ENCODE results near the gene NPTX1. TPM values are rescaled to one million over a fixed set of nuclear protein-coding genes. Genes with fewer than 3 reads are reported as not detected.
A peak's percentile ranks its signal among the peaks of the same experiment; 100 is the strongest.

The NPTX1 gene
- total and polyA plus RNA-seq, 9 donors: 0.02 to 19.8 (median 0.33) TPM; not detected in 1

GRCh38 chr17:80457236-80457856 lies 19.1 kb downstream of the NPTX1 start:
- H3K9me3 ChIP-seq: no peaks in the 10 kb centered on the region
- 51 to 59% (median 55%) methylated on average over 15 of the region's 15 CpGs for WGBS, 3 donors
- no peak for DNase-seq
- no peaks in the 10 kb centered on the region for H3K27me3 ChIP-seq
- TF ChIP-seq EP300 (IDR thresholded peaks at IDR 0.05) (no peak), CTCF (IDR thresholded peaks at IDR 0.05) (no peak)
- H3K4me1 ChIP-seq (ENCODE audit: insufficient read depth): peaks cover 18% of the 10 kb centered on the region
- peak overlapping the region; percentile 0 to 1 for H3K27ac ChIP-seq
- intact Hi-C loops (cut with DNase I): no loop called here
- H3K36me3 ChIP-seq: no peaks in the 10 kb centered on the region
- H3K4me3 ChIP-seq: no peak overlapping the region

- H3K4me3 ChIP-seq: no peak overlapping the region
- H3K27me3 ChIP-seq: no peaks in the 10 kb centered on the region
- WGBS, 3 donors: 6 to 16% (median 12%) methylated on average over 20 to 21 of the region's 21 CpGs
- intact Hi-C loops (cut with DNase I): no loop called here
- peak overlapping the region; percentile 1 to 98 for H3K27ac ChIP-seq
- TF ChIP-seq CTCF (IDR thresholded peaks at IDR 0.05) (no peak), EP300 (IDR thresholded peaks at IDR 0.05) (no peak), POLR2A (IDR thresholded peaks at IDR 0.05) (no peak)
- H3K9me3 ChIP-seq: no peaks in the 10 kb centered on the region
- DNase-seq: peak; percentile 61 to 81 (median 67)
- H3K36me3 ChIP-seq: no peaks in the 10 kb centered on the region
- H3K4me1 ChIP-seq (ENCODE audit: insufficient read depth): peaks cover 18% of the 10 kb centered on the region
These were observed 19.8 kb downstream of the NPTX1 start for GRCh38 chr17:80456465-80457235.

GRCh38 chr17:80455784-80456183 lies 20.6 kb downstream of the NPTX1 start:
- Histone ChIP-seq H3K27ac (peak overlapping the region in 1 of 2 donors; percentile 98), H3K4me3 (no peak overlapping the region), H3K4me1 (ENCODE audit: insufficient read depth) (peaks cover 18% of the 10 kb centered on the region), H3K27me3 (no peaks in the 10 kb centered on the region), H3K36me3 (no peaks in the 10 kb centered on the region), H3K9me3 (no peaks in the 10 kb centered on the region)
- WGBS, 3 donors: 44 to 50% (median 47%) methylated on average over 4 of the region's 4 CpGs
- intact Hi-C loops (cut with DNase I): no loop called here
- no peak for DNase-seq
- TF ChIP-seq EP300 (IDR thresholded peaks at IDR 0.05) (no peak), CTCF (IDR thresholded peaks at IDR 0.05) (no peak), POLR2A (IDR thresholded peaks at IDR 0.05) (no peak)

- intact Hi-C loops (cut with DNase I): no loop called here
- WGBS, 3 donors: 2 to 3% (median 3%) methylated on average over 20 of the region's 20 CpGs
- H3K36me3 ChIP-seq: no peaks in the 10 kb centered on the region
- no peaks in the 10 kb centered on the region for H3K9me3 ChIP-seq
- H3K4me1 ChIP-seq (ENCODE audit: insufficient read depth): peaks cover 18% of the 10 kb centered on the region
- DNase-seq: no peak
- peak overlapping the region; percentile 63 for H3K4me3 ChIP-seq
- H3K27ac ChIP-seq: peak overlapping the region; percentile 87 to 98
- no peak for TF ChIP-seq CTCF (IDR thresholded peaks at IDR 0.05)
- no peak for TF ChIP-seq POLR2A (IDR thresholded peaks at IDR 0.05)
- TF ChIP-seq EP300 (IDR thresholded peaks at IDR 0.05): no peak
- H3K27me3 ChIP-seq: no peaks in the 10 kb centered on the region
These were observed 21.1 kb downstream of the NPTX1 start for GRCh38 chr17:80455336-80455710.
